Lung (tissue), 12 donors: ENCODE measurements around the gene LYSMD2. TPM values are rescaled to one million over a fixed set of nuclear protein-coding genes. Genes with fewer than 3 reads are reported as not detected.

Experiments used
- ATAC-seq: fragments of 200-7000 bp; cut with Tn5 transposase; one replicate; pipeline ENCODE4 v1.9.1; 2020; ENCODE audit warnings: moderate number of reproducible peaks; ENCODE audit not compliant: insufficient read depth, low FRiP score
- DNase-seq, 3 donors: peaks; one replicate each; pipeline ENCODE4 v3.0.0-alpha.2; 2013 to 2017
- H3K27ac ChIP-seq, 2 donors: one replicate each; pipeline ENCODE4 v1.5.1; 2013; ENCODE audit warnings: mild to moderate bottlenecking in 2 of 2, moderate library complexity in 2 of 2, control low read depth in 1 of 2, inconsistent platforms in 1 of 2, low read depth in 1 of 2, low read length in 1 of 2
- H3K27me3 ChIP-seq, 3 donors: one replicate each; pipeline ENCODE4 v1.5.1; 2013; ENCODE audit warnings: low read length in 2 of 3; ENCODE audit not compliant: control insufficient read depth in 3 of 3, insufficient read depth in 3 of 3
- H3K36me3 ChIP-seq, 4 donors: one replicate each; pipeline ENCODE4 v1.5.1; 2013; ENCODE audit warnings: low read length in 4 of 4, mild to moderate bottlenecking in 1 of 4, moderate library complexity in 1 of 4; ENCODE audit not compliant: control insufficient read depth in 4 of 4, insufficient read depth in 4 of 4
- H3K4me1 ChIP-seq, 5 donors: one replicate each; pipeline ENCODE4 v1.5.1; 2013; ENCODE audit warnings: low read length in 5 of 5, mild to moderate bottlenecking in 2 of 5, moderate library complexity in 1 of 5; ENCODE audit not compliant: control insufficient read depth in 5 of 5, insufficient read depth in 5 of 5
- H3K4me3 ChIP-seq: one replicate; pipeline ENCODE4 v1.5.1; 2013; ENCODE audit warnings: mild to moderate bottlenecking, control low read depth, moderate library complexity
- H3K9ac ChIP-seq, 2 donors: one replicate each; pipeline ENCODE4 v1.5.1; 2013; ENCODE audit warnings: low read length in 2 of 2, control low read depth in 1 of 2; ENCODE audit not compliant: insufficient read depth in 1 of 2
- H3K9me3 ChIP-seq, 4 donors: one replicate each; pipeline ENCODE4 v1.5.1; 2013; ENCODE audit warnings: low read length in 3 of 4, mild to moderate bottlenecking in 1 of 4, moderate library complexity in 1 of 4; ENCODE audit not compliant: control insufficient read depth in 4 of 4, insufficient read depth in 3 of 4
- CTCF ChIP-seq: IDR thresholded peaks from 2 replicates; pipeline ENCODE4 v1.5.1; 2012; ENCODE audit warnings: mild to moderate bottlenecking; ENCODE audit errors: control extremely low read depth, extremely low read depth
- WGBS, 2 donors: extraction: QIAGEN DNeasy Blood & Tissue Kit; methylation state at CpG; one replicate each; pipeline ENCODE4 v1.1.7; 2013; 5-methylcytosine and 5-hydroxymethylcytosine counted together
- polyA plus RNA-seq, 2 donors: library from polyadenylated mRNA; stranded (reverse); fragments of 200-250 nt; gene quantifications; one replicate each; pipeline ENCODE4 v1.2.1, GENCODE V29; 2013
- total RNA-seq, 2 donors: library from RNA; depleted of rRNA in 1 of 2; stranded (reverse); fragments of >200 nt in 1 of 2; gene quantifications; one replicate each; pipeline ENCODE4 v1.2.1, GENCODE V29; 2014 to 2021
- donor health status: control.
- donor health status: control.
- donor health status: Bipolar disorder and iron deficiency.
- donor health status: healthy.
- donor health status: DM: yes; HTN: yes; CAD: no.

The LYSMD2 gene
- total and polyA plus RNA-seq, 4 donors: 8.1 to 17.4 (median 13.6) TPM

- no peak for ATAC-seq
- H3K27ac ChIP-seq: no peak overlapping the region
- H3K27me3 ChIP-seq: no peaks in the 10 kb centered on the region
- WGBS, 2 donors: 85 to 92% methylated on average over 7 of the region's 7 CpGs
- H3K4me1 ChIP-seq: peaks cover 0 to 1% (median 0%) of the 10 kb centered on the region in 5 donors
- no peaks in the 10 kb centered on the region for H3K9me3 ChIP-seq
- H3K9ac ChIP-seq: no peak overlapping the region
- peaks cover 2 to 6% (median 4%) of the 10 kb centered on the region in 4 donors for H3K36me3 ChIP-seq
- no peak for TF ChIP-seq CTCF
- DNase-seq: no peak
- H3K4me3 ChIP-seq: no peak overlapping the region
Observed at GRCh38 chr15:51782357-51782896, 45.0 kb upstream of the LYSMD2 start.

GRCh38 chr15:51781506-51781905, 44.1 kb upstream of the LYSMD2 start:
- no peak for ATAC-seq
- H3K9me3 ChIP-seq: no peaks in the 10 kb centered on the region
- no peak for DNase-seq

DNA sequence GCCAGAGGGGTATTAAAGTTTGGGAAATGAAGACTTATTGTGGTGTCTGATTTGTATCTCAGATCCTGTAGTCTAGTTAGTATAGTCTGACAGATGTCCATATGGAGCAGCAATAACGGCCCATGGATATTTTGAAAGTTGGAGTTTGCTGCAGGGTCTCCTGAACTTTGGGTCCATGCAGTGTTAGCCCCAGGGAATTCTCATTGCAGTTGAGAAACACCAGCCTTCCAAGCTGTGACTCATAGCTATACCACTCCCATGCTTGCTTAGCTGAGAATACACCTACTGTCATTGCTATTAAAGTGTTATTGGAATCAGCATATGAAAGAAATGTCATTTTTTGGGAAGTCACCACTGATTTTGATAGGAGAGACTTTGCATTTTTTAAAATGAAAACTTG, 43.2 kb upstream of the LYSMD2 start:
- Histone ChIP-seq H3K4me1 (no peaks in the 10 kb centered on the region), H3K27me3 (no peaks in the 10 kb centered on the region), H3K4me3 (no peak overlapping the region), H3K9ac (no peak overlapping the region), H3K36me3 (peaks cover 2 to 5% (median 2%) of the 10 kb centered on the region in 4 donors), H3K27ac (no peak overlapping the region), H3K9me3 (no peaks in the 10 kb centered on the region)
- no peak for TF ChIP-seq CTCF
- no peak for DNase-seq
- ATAC-seq: no peak
- WGBS, 2 donors: 94% methylated on average over 1 of the region's 1 CpG

More at GRCh38 chr15:51781506-51781905, 44.1 kb upstream of the LYSMD2 start:
- no peak for TF ChIP-seq CTCF
- no peaks in the 10 kb centered on the region for H3K4me1 ChIP-seq
- 46 to 75% methylated on average over 2 of the region's 2 CpGs for WGBS, 2 donors
- no peak overlapping the region for H3K27ac ChIP-seq
- peaks cover 2 to 6% (median 4%) of the 10 kb centered on the region in 4 donors for H3K36me3 ChIP-seq
- no peak overlapping the region for H3K9ac ChIP-seq
- H3K27me3 ChIP-seq: no peaks in the 10 kb centered on the region
- no peak overlapping the region for H3K4me3 ChIP-seq

GRCh38 chr15:51776952-51777569, 39.6 kb upstream of the LYSMD2 start:
- Histone ChIP-seq H3K27ac (no peak overlapping the region), H3K4me3 (no peak overlapping the region), H3K4me1 (no peaks in the 10 kb centered on the region), H3K27me3 (no peaks in the 10 kb centered on the region), H3K9ac (no peak overlapping the region), H3K36me3 (peaks cover 0 to 10% (median 1%) of the 10 kb centered on the region in 4 donors), H3K9me3 (no peaks in the 10 kb centered on the region)
- peak; percentile 71 to 91 (median 84) for DNase-seq
- peak; percentile 87 for ATAC-seq
- TF ChIP-seq CTCF: peak; percentile 70
- WGBS, 2 donors: 62 to 69% methylated on average over 6 of the region's 6 CpGs
